HG02588 (cell line): ENCODE results near the gene SSC5D.

Source experiments
- ATAC-seq: cut with Tn5 transposase; IDR thresholded peaks from one replicate; pipeline ENCODE4 v1.9.1; 2021; ENCODE audit warnings: mild to moderate bottlenecking, moderate library complexity; ENCODE audit not compliant: unreplicated experiment

The SSC5D gene

GRCh38 chr19:55552620-55553019 lies 64.4 kb downstream of the SSC5D start:
- ATAC-seq: no peak

- no peak for ATAC-seq
These were observed 65.3 kb downstream of the SSC5D start for GRCh38 chr19:55553217-55554182.

GRCh38 chr19:55554302-55554701 lies 66.1 kb downstream of the SSC5D start:
- ATAC-seq: no peak

GRCh38 chr19:55554741-55555152 lies 66.5 kb downstream of the SSC5D start:
- ATAC-seq: no peak

- no peak for ATAC-seq
These were observed 71.4 kb downstream of the SSC5D start for GRCh38 chr19:55559684-55560083.

- no peak for ATAC-seq
These were observed 75.0 kb downstream of the SSC5D start for GRCh38 chr19:55563261-55563690.

GRCh38 chr19:55566823-55567222 lies 78.6 kb downstream of the SSC5D start:
- no peak for ATAC-seq

- ATAC-seq: no peak
These were observed 79.6 kb downstream of the SSC5D start for GRCh38 chr19:55567708-55568328.
